Prostate gland (tissue), 2 donors: Measurements from ENCODE around the gene IL1RAPL1. TPM values are rescaled to one million over a fixed set of nuclear protein-coding genes. Genes with fewer than 3 reads are reported as not detected.

Experiments
- DNase-seq: peaks from one replicate; pipeline ENCODE4 v3.0.0-alpha.2; 2019; ENCODE audit warnings: low spot score
- H3K27ac ChIP-seq, 2 donors: fragments of 200-600 bp; sonication (generic); 2 replicates each; pipeline ENCODE4 v1.5.1; 2017 to 2019
- H3K27me3 ChIP-seq: fragments of 200-600 bp; sonication (generic); replicated peaks from 2 replicates; pipeline ENCODE4 v1.5.1; 2019; ENCODE audit not compliant: insufficient read depth
- H3K36me3 ChIP-seq, 2 donors: fragments of 200-600 bp; sonication (generic); 1 replicate in 1 of 2; 2 replicates in 1 of 2; pipeline versions ENCODE4 v1.5.1 to v1.8.1; 2017 to 2019
- H3K4me1 ChIP-seq: fragments of 200-600 bp; sonication (generic); replicated peaks from 2 replicates; pipeline ENCODE4 v1.5.1; 2019
- H3K4me3 ChIP-seq, 2 donors: fragments of 200-600 bp; sonication (generic); 2 replicates each; pipeline ENCODE4 v1.5.1; 2017 to 2019
- H3K9me3 ChIP-seq: fragments of 200-600 bp; sonication (generic); 2 replicates; pipeline ENCODE4 v1.5.1; 2017
- CTCF ChIP-seq, 4 experiments: fragments of 200-600 bp in 2 of 4; fragments of 450-650 bp in 2 of 4; sonication (generic) in 2 of 4; IDR thresholded peaks; 1 replicate in 3 of 4; 2 replicates in 1 of 4; pipeline ENCODE4 v1.5.1; 2016 to 2019; ENCODE audit warnings: antibody characterized with exemption in 4 of 4, mild to moderate bottlenecking in 2 of 4, moderate library complexity in 2 of 4
- POLR2A ChIP-seq: fragments of 450-650 bp; IDR thresholded peaks from one replicate; pipeline ENCODE4 v1.6.1; 2016; ENCODE audit warnings: antibody characterized with exemption, mild to moderate bottlenecking
- POLR2AphosphoS5 ChIP-seq: sonication (generic); formaldehyde crosslinking; IDR thresholded peaks from one replicate; pipeline ENCODE4 v1.6.1; 2017; ENCODE audit warnings: antibody characterized with exemption
- WGBS: methylation state at CpG from one replicate; pipeline ENCODE4 v1.1.5; 2018; 5-methylcytosine and 5-hydroxymethylcytosine counted together
- intact Hi-C: fragments of 100-400 bp; cut with DNase I; formaldehyde crosslinking; loops from one replicate; pipeline ENCODE4 v1.14.2; 2022
- total RNA-seq, 2 donors: library from RNA; depleted of rRNA; stranded (reverse); fragments of >200 nt; gene quantifications; one replicate each; pipeline ENCODE4 v1.1.0, GENCODE V29; 2016

IL1RAPL1 gene
- total RNA-seq, 2 donors from 2014 or later = 0.23 TPM

GRCh38 chrX:28718450-28718849, 131.2 kb downstream of the IL1RAPL1 start:
- no peak for DNase-seq
- H3K4me3 ChIP-seq = no peak overlapping the region
- WGBS = 88% methylated on average over 1 of the region's 1 CpG
- no peaks in the 10 kb centered on the region for H3K9me3 ChIP-seq
- TF ChIP-seq POLR2AphosphoS5 = no peak
- TF ChIP-seq POLR2A = no peak
- TF ChIP-seq CTCF (IDR thresholded peaks at IDR 0.05) = no peak
- no peaks in the 10 kb centered on the region for H3K36me3 ChIP-seq
- no peak overlapping the region for H3K27ac ChIP-seq
- H3K27me3 ChIP-seq = no peaks in the 10 kb centered on the region
- H3K4me1 ChIP-seq = no peaks in the 10 kb centered on the region
- intact Hi-C loops = no loop called here

- Histone ChIP-seq H3K4me1 (no peaks in the 10 kb centered on the region), H3K27me3 (no peaks in the 10 kb centered on the region), H3K27ac (no peak overlapping the region), H3K4me3 (no peak overlapping the region), H3K9me3 (no peaks in the 10 kb centered on the region), H3K36me3 (no peaks in the 10 kb centered on the region)
- 91% methylated on average over 2 of the region's 2 CpGs for WGBS
- intact Hi-C loops = no loop called here
- no peak for DNase-seq
- no peak for TF ChIP-seq POLR2AphosphoS5
- no peak for TF ChIP-seq CTCF (IDR thresholded peaks at IDR 0.05)
- TF ChIP-seq POLR2A = no peak
Measured at GRCh38 chrX:28719620-28720019, 132.4 kb downstream of the IL1RAPL1 start.

GRCh38 chrX:28752330-28752729, 165.1 kb downstream of the IL1RAPL1 start:
- Histone ChIP-seq H3K36me3 (no peaks in the 10 kb centered on the region), H3K4me1 (no peaks in the 10 kb centered on the region), H3K27me3 (no peaks in the 10 kb centered on the region), H3K9me3 (no peaks in the 10 kb centered on the region), H3K4me3 (no peak overlapping the region), H3K27ac (no peak overlapping the region)
- 88% methylated on average over 2 of the region's 2 CpGs for WGBS
- TF ChIP-seq POLR2A = no peak
- TF ChIP-seq POLR2AphosphoS5 = no peak
- TF ChIP-seq CTCF (IDR thresholded peaks at IDR 0.05) = no peak
- intact Hi-C loops = no loop called here
- no peak for DNase-seq

GRCh38 chrX:28756175-28756574, 168.9 kb downstream of the IL1RAPL1 start:
- intact Hi-C loops = no loop called here
- no peaks in the 10 kb centered on the region for H3K36me3 ChIP-seq
- H3K27me3 ChIP-seq = no peaks in the 10 kb centered on the region
- no peak overlapping the region for H3K27ac ChIP-seq
- 61% methylated on average over 2 of the region's 2 CpGs for WGBS
- H3K9me3 ChIP-seq = no peaks in the 10 kb centered on the region
- DNase-seq = no peak
- no peak overlapping the region for H3K4me3 ChIP-seq
- H3K4me1 ChIP-seq = no peaks in the 10 kb centered on the region
- TF ChIP-seq CTCF (IDR thresholded peaks at IDR 0.05) (no peak), POLR2AphosphoS5 (no peak), POLR2A (no peak)

- Histone ChIP-seq H3K27me3 (no peaks in the 10 kb centered on the region), H3K4me1 (no peaks in the 10 kb centered on the region), H3K9me3 (no peaks in the 10 kb centered on the region), H3K27ac (no peak overlapping the region), H3K4me3 (no peak overlapping the region), H3K36me3 (no peaks in the 10 kb centered on the region)
- DNase-seq = no peak
- TF ChIP-seq CTCF (IDR thresholded peaks at IDR 0.05) = no peak
- TF ChIP-seq POLR2AphosphoS5 = no peak
- TF ChIP-seq POLR2A = no peak
- intact Hi-C loops = no loop called here
Measured at GRCh38 chrX:28756647-28757046, 169.4 kb downstream of the IL1RAPL1 start.
